Measurements from ENCODE around the gene KEL. TPM values are rescaled to one million over a fixed set of nuclear protein-coding genes. Genes with fewer than 3 reads are reported as not detected.

The KEL gene
- total RNA-seq, 4 donors from 2014 or later = 0.29 to 2.0 (median 0.49) TPM

GRCh38 chr7:142969183-142969582, 7.0 kb upstream of the KEL start:
- intact Hi-C loops (cut with DNase I) = no loop called here
- Histone ChIP-seq H3K9me3 (no peaks in the 10 kb centered on the region), H3K27me3 (no peaks in the 10 kb centered on the region), H3K4me1 (no peaks in the 10 kb centered on the region), H3K36me3 (no peaks in the 10 kb centered on the region), H3K4me3 (replicated peaks in 1 of 3) (no peak overlapping the region), H3K27ac (no peak overlapping the region)
- 64 to 66% methylated on average over 4 of the region's 4 CpGs for WGBS, 2 donors
- DNase-seq = no peak
- TF ChIP-seq POLR2A (IDR thresholded peaks at IDR 0.05) = no peak
- no peak for TF ChIP-seq CTCF (IDR thresholded peaks at IDR 0.05)

- H3K4me3 ChIP-seq (replicated peaks in 1 of 3) = no peak overlapping the region
- DNase-seq = no peak
- no peaks in the 10 kb centered on the region for H3K27me3 ChIP-seq
- no peaks in the 10 kb centered on the region for H3K4me1 ChIP-seq
- TF ChIP-seq CTCF (IDR thresholded peaks at IDR 0.05) (no peak), POLR2A (IDR thresholded peaks at IDR 0.05) (no peak)
- intact Hi-C loops (cut with DNase I) = no loop called here
- 82 to 85% methylated on average over 4 of the region's 4 CpGs for WGBS, 2 donors
- no peaks in the 10 kb centered on the region for H3K9me3 ChIP-seq
- no peaks in the 10 kb centered on the region for H3K36me3 ChIP-seq
- no peak overlapping the region for H3K27ac ChIP-seq
These were observed 6.1 kb upstream of the KEL start for GRCh38 chr7:142968229-142968628.

GRCh38 chr7:142964502-142965246, 2.5 kb upstream of the KEL start:
- TF ChIP-seq CTCF (IDR thresholded peaks at IDR 0.05) (no peak), POLR2A (IDR thresholded peaks at IDR 0.05) (no peak)
- no peaks in the 10 kb centered on the region for H3K4me1 ChIP-seq
- WGBS, 2 donors = 86 to 90% methylated on average over 6 of the region's 6 CpGs
- H3K9me3 ChIP-seq = no peaks in the 10 kb centered on the region
- no peak for DNase-seq
- intact Hi-C loops (cut with DNase I) = no loop called here
- no peak overlapping the region for H3K27ac ChIP-seq
- no peaks in the 10 kb centered on the region for H3K27me3 ChIP-seq
- no peak overlapping the region for H3K4me3 ChIP-seq (replicated peaks in 1 of 3)
- H3K36me3 ChIP-seq = no peaks in the 10 kb centered on the region

GRCh38 chr7:142963993-142964392, 1.8 kb upstream of the KEL start:
- Histone ChIP-seq H3K27me3 (no peaks in the 10 kb centered on the region), H3K36me3 (no peaks in the 10 kb centered on the region), H3K4me1 (no peaks in the 10 kb centered on the region), H3K9me3 (no peaks in the 10 kb centered on the region), H3K4me3 (replicated peaks in 1 of 3) (no peak overlapping the region), H3K27ac (no peak overlapping the region)
- intact Hi-C loops (cut with DNase I) = no loop called here
- no peak for TF ChIP-seq CTCF (IDR thresholded peaks at IDR 0.05)
- no peak for TF ChIP-seq POLR2A (IDR thresholded peaks at IDR 0.05)
- WGBS, 2 donors = 90 to 92% methylated on average over 2 of the region's 2 CpGs
- no peak for DNase-seq

GRCh38 chr7:142962991-142963390, 828 bp upstream of the KEL start:
- H3K27me3 ChIP-seq = no peaks in the 10 kb centered on the region
- H3K27ac ChIP-seq = no peak overlapping the region
- DNase-seq = no peak
- H3K4me3 ChIP-seq (replicated peaks in 1 of 3) = no peak overlapping the region
- no peaks in the 10 kb centered on the region for H3K4me1 ChIP-seq
- 48 to 51% methylated on average over 1 of the region's 1 CpG for WGBS, 2 donors
- intact Hi-C loops (cut with DNase I) = no loop called here
- TF ChIP-seq CTCF (IDR thresholded peaks at IDR 0.05) = no peak
- no peak for TF ChIP-seq POLR2A (IDR thresholded peaks at IDR 0.05)
- no peaks in the 10 kb centered on the region for H3K36me3 ChIP-seq
- H3K9me3 ChIP-seq = no peaks in the 10 kb centered on the region

All from thyroid gland (tissue), 4 donors.